Tibial nerve (tissue), 4 donors: Measurements from ENCODE around the gene NR3C1. TPM values are rescaled to one million over a fixed set of nuclear protein-coding genes. Genes with fewer than 3 reads are reported as not detected.

Source experiments
- DNase-seq, 2 donors: peaks; one replicate each; pipeline ENCODE4 v3.0.0-alpha.2; 2019; ENCODE audit warnings: low spot score in 2 of 2
- H3K27ac ChIP-seq, 4 donors: fragments of 200-600 bp; sonication (generic) in 3 of 4; one replicate each; pipeline ENCODE4 v1.5.1; 2017 to 2019; ENCODE audit warnings: mild to moderate bottlenecking in 1 of 4
- H3K27me3 ChIP-seq, 2 donors: fragments of 200-600 bp; sonication (generic) in 1 of 2; one replicate each; pipeline versions ENCODE4 v1.5.1 to v1.6.0; 2017 to 2019
- H3K36me3 ChIP-seq, 3 donors: fragments of 200-600 bp; sonication (generic); one replicate each; pipeline ENCODE4 v1.5.1; 2018 to 2019
- H3K4me1 ChIP-seq, 4 donors: fragments of 200-600 bp; sonication (generic) in 3 of 4; one replicate each; pipeline ENCODE4 v1.5.1; 2017 to 2019
- H3K4me3 ChIP-seq, 4 donors: fragments of 200-600 bp; sonication (generic) in 3 of 4; one replicate each; pipeline ENCODE4 v1.5.1; 2017 to 2019; ENCODE audit warnings: mild to moderate bottlenecking in 1 of 4, moderate library complexity in 1 of 4
- H3K9me3 ChIP-seq, 4 donors: fragments of 200-600 bp; sonication (generic) in 3 of 4; one replicate each; pipeline ENCODE4 v1.5.1; 2017 to 2019
- EP300 ChIP-seq, 2 donors: sonication (generic); formaldehyde crosslinking; IDR thresholded peaks; one replicate each; pipeline ENCODE4 v1.6.1; 2017; ENCODE audit warnings: antibody characterized with exemption in 2 of 2, mild to moderate bottlenecking in 1 of 2
- POLR2A ChIP-seq, 2 donors: fragments of 450-650 bp; IDR thresholded peaks; one replicate each; pipeline ENCODE4 v1.6.1; 2017; ENCODE audit warnings: antibody characterized with exemption in 2 of 2, mild to moderate bottlenecking in 2 of 2, moderate library complexity in 2 of 2
- WGBS, 2 donors: methylation state at CpG; one replicate each; pipeline ENCODE4 v1.1.5; 2018; 5-methylcytosine and 5-hydroxymethylcytosine counted together
- total RNA-seq, 4 donors: library from RNA; depleted of rRNA; stranded (reverse); fragments of >200 nt; gene quantifications; one replicate each; pipeline ENCODE4 v1.1.0, GENCODE V29; 2016
- TF ChIP-seq, protein P1 (sequence below), 5 experiments: fragments of 200-600 bp in 3 of 5; fragments of 450-650 bp in 2 of 5; sonication (generic) in 3 of 5; IDR thresholded peaks; one replicate each; pipeline ENCODE4 v1.5.1; 2016 to 2019; ENCODE audit warnings: antibody characterized with exemption in 5 of 5, mild to moderate bottlenecking in 3 of 5, moderate library complexity in 2 of 5

Gene NR3C1
- total RNA-seq, 4 donors from 2014 or later = 47.1 to 86.2 (median 75.8) TPM

DNA sequence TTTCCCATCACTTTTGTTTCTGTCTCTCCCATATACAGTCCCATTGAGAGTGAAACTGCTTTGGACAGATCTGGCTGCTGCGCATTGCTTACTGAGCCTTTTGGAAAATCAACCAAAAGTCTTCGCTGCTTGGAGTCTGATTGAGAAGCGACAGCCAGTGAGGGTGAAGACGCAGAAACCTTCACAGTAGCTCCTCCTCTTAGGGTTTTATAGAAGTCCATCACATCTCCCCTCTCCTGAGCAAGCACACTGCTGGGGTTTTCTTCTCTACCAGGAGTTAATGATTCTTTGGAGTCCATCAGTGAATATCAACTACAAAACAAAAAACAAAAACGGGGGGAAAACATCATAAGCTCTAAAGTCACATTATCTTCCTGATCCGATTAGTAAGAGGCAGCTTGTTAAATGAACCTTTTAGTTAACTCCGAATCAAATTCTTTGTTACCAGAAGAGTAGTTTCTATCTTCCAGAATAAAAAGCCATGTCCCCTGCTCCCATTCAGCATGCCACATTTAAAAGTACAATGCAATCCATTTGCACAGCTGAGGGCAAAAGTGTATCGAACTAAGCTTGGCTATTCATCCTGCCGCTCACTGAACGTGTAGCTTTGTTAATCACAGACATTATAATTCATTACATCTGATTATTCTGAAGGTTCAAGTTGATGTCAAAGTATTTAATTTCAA is 2.8 kb downstream of the NR3C1 start:
- peak in 1 of 2 donors; percentile 26 for DNase-seq
- peaks cover 0 to 55% (median 26%) of the 10 kb centered on the region in 4 donors for H3K4me1 ChIP-seq
- H3K27me3 ChIP-seq = no peaks in the 10 kb centered on the region
- no peaks in the 10 kb centered on the region for H3K9me3 ChIP-seq
- peak in 1 of 2 donors; percentile 58 for TF ChIP-seq EP300 (IDR thresholded peaks at IDR 0.05)
- TF ChIP-seq, protein P1, sequence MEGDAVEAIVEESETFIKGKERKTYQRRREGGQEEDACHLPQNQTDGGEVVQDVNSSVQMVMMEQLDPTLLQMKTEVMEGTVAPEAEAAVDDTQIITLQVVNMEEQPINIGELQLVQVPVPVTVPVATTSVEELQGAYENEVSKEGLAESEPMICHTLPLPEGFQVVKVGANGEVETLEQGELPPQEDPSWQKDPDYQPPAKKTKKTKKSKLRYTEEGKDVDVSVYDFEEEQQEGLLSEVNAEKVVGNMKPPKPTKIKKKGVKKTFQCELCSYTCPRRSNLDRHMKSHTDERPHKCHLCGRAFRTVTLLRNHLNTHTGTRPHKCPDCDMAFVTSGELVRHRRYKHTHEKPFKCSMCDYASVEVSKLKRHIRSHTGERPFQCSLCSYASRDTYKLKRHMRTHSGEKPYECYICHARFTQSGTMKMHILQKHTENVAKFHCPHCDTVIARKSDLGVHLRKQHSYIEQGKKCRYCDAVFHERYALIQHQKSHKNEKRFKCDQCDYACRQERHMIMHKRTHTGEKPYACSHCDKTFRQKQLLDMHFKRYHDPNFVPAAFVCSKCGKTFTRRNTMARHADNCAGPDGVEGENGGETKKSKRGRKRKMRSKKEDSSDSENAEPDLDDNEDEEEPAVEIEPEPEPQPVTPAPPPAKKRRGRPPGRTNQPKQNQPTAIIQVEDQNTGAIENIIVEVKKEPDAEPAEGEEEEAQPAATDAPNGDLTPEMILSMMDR (IDR thresholded peaks at IDR 0.05) = no peak
- peak in 1 of 2 donors; percentile 28 for TF ChIP-seq POLR2A (IDR thresholded peaks at IDR 0.05)
- H3K4me3 ChIP-seq = peak overlapping the region; percentile 83 to 87 (median 86)
- WGBS, 2 donors = 12 to 15% methylated on average over 10 of the region's 10 CpGs
- no peaks in the 10 kb centered on the region for H3K36me3 ChIP-seq
- H3K27ac ChIP-seq = peak overlapping the region; percentile 98 to 99 (median 98)

DNA sequence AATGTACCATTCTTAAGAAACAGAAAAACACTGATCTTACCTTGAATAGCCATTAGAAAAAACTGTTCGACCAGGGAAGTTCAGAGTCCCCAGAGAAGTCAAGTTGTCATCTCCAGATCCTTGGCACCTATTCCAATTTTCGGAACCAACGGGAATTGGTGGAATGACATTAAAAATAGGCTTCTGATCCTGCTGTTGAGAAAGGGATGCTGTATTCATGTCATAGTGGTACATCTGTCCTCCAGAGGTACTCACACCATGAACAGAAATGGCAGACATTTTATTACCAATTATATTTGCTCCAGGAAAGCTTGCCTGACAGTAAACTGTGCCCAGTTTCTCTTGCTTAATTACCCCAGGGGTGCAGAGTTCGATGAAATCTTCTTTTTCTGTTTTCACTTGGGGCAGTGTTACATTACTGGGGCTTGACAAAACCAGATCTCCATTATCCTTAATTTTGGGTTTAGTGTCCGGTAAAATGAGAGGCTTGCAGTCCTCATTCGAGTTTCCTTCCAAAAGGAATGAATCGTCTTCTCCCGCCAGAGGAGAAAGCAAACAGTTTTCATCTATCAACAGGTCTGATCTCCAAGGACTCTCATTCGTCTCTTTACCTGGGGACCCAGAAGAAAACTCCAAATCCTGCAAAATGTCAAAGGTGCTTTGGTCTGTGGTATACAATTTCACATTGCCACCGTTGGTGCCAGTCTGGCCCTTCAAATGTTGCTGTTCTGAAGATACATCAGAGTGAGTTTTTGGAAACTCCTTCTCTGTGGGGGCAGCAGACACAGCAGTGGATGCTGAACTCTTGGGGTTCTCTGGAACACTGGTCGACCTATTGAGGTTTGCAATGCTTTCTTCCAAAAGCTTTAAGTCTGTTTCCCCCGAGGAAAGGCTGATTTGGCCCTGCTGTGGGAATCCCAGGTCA is 3.6 kb downstream of the NR3C1 start:
- H3K36me3 ChIP-seq = no peaks in the 10 kb centered on the region
- peak overlapping the region; percentile 83 to 87 (median 86) for H3K4me3 ChIP-seq
- no peak for DNase-seq
- peaks cover 0 to 60% (median 34%) of the 10 kb centered on the region in 4 donors for H3K4me1 ChIP-seq
- TF ChIP-seq, protein P1 (IDR thresholded peaks at IDR 0.05) = no peak
- TF ChIP-seq EP300 (IDR thresholded peaks at IDR 0.05) = no peak
- TF ChIP-seq POLR2A (IDR thresholded peaks at IDR 0.05) = no peak
- 27 to 31% methylated on average over 12 of the region's 12 CpGs for WGBS, 2 donors
- peak overlapping the region; percentile 98 to 99 (median 98) for H3K27ac ChIP-seq
- no peaks in the 10 kb centered on the region for H3K27me3 ChIP-seq
- H3K9me3 ChIP-seq = no peaks in the 10 kb centered on the region

DNA sequence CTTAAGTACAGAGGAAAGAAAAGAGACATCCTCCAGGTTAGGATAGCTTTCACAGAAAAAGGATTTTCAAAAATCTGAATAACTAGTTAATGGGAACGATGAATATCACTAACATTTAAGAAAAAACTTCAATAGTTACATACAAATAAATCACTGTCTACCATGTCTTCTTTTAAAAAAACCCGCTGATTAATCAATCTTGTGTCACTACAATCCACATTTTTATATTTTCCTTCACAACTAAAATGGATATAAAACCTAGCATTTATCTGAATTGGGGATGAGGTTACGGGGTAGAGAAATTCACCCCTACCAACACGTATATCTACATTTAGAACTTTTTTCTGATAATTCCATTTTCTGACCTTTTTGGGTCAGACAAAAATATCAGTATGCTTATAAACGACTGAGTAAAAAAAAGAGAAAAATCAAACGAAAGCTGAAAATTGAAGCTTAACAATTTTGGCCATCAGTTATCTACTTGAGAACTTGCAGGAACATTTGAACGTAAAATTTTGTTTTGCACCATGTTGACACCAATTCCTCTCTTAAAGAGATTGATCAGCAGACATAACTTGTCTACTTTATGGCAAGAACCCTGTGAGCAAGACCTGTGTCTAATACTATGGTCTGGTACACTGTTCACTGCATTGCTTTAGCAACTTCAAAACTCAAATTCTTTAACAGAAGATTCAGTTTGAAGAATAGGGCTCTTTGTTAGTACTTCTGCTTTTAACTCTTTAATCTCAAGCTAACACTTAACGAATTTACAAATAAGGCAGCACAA is 4.8 kb downstream of the NR3C1 start:
- no peaks in the 10 kb centered on the region for H3K9me3 ChIP-seq
- H3K4me3 ChIP-seq = peak overlapping the region; percentile 21 to 87 (median 84)
- TF ChIP-seq, protein P1 (IDR thresholded peaks at IDR 0.05) = no peak
- TF ChIP-seq POLR2A (IDR thresholded peaks at IDR 0.05) (no peak), EP300 (IDR thresholded peaks at IDR 0.05) (no peak)
- peak overlapping the region in 3 of 4 donors; percentile 98 to 99 (median 99) for H3K27ac ChIP-seq
- WGBS, 2 donors = 18 to 26% methylated on average over 8 of the region's 8 CpGs
- peaks cover 0 to 73% (median 45%) of the 10 kb centered on the region in 4 donors for H3K4me1 ChIP-seq
- H3K27me3 ChIP-seq = no peaks in the 10 kb centered on the region
- DNase-seq = no peak
- H3K36me3 ChIP-seq = no peaks in the 10 kb centered on the region

DNA sequence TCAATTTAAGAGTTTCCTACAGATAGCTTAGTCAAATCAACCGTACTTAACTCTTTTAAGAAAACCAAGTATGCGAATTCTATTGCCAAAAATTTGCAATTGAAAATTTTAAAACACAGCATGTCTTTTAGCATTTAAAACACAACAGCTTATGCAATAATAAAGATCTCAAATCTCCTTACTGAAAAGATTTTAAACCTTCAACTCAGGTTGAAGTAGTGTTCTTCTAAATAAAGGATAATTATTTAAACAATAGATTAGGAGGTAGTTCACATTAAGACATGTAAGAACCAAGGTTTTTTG is 5.5 kb downstream of the NR3C1 start:
- DNase-seq = no peak
- Histone ChIP-seq H3K4me3 (peak overlapping the region in 2 of 4 donors; percentile 83 to 87), H3K27ac (peak overlapping the region in 2 of 4 donors; percentile 98 to 99), H3K9me3 (no peaks in the 10 kb centered on the region), H3K27me3 (no peaks in the 10 kb centered on the region), H3K36me3 (no peaks in the 10 kb centered on the region), H3K4me1 (peaks cover 0 to 79% (median 51%) of the 10 kb centered on the region in 4 donors)
- no peak for TF ChIP-seq EP300 (IDR thresholded peaks at IDR 0.05)
- TF ChIP-seq, protein P1 (IDR thresholded peaks at IDR 0.05) = no peak
- WGBS, 2 donors = 32 to 41% methylated on average over 2 of the region's 2 CpGs
